Activated CD4-positive, alpha-beta T cell treated with anti-CD3 and anti-CD28 coated beads, Interleukin-2, amount 50 U/mL, for 4 hours (primary cell): Measurements from ENCODE around the gene IQCM.
"Not testable (repeated sequence)": the region's sequence is repeated elsewhere in the genome, so short reads cannot be mapped to it uniquely, and the experiment has no call there.

Source experiments
- DNase-seq, 2 experiments: peaks; one replicate each; pipeline ENCODE4 v3.0.0-alpha.2; 2020

Gene IQCM

GRCh38 chr4:149409555-149409962, 406.1 kb downstream of the IQCM start:
- no peak for DNase-seq

- DNase-seq = no peak
Observed at GRCh38 chr4:149409146-149409545, 406.5 kb downstream of the IQCM start.

- DNase-seq = no peak
Observed at GRCh38 chr4:149404143-149404542, 411.5 kb downstream of the IQCM start.

GRCh38 chr4:149403081-149403480, 412.6 kb downstream of the IQCM start:
- no peak for DNase-seq

GRCh38 chr4:149398993-149399392, 416.6 kb downstream of the IQCM start:
- DNase-seq = no peak

- no peak for DNase-seq
Observed at GRCh38 chr4:149370785-149371420, 444.7 kb downstream of the IQCM start.

- no peak for DNase-seq
Observed at GRCh38 chr4:149370002-149370401, 445.6 kb downstream of the IQCM start.

GRCh38 chr4:149353241-149353640, 462.4 kb downstream of the IQCM start:
- DNase-seq = no peak

- DNase-seq = no peak
Observed at GRCh38 chr4:149349541-149349940, 466.1 kb downstream of the IQCM start.

GRCh38 chr4:149347139-149347538, 468.5 kb downstream of the IQCM start:
- DNase-seq = no peak

GRCh38 chr4:149345424-149345823, 470.2 kb downstream of the IQCM start:
- DNase-seq = no peak

- DNase-seq = no peak
Observed at GRCh38 chr4:149344436-149344835, 471.2 kb downstream of the IQCM start.

GRCh38 chr4:149343614-149344013, 472.0 kb downstream of the IQCM start:
- DNase-seq = no peak

- not testable (repeated sequence) for DNase-seq
Observed at GRCh38 chr4:149341117-149341516, 474.5 kb downstream of the IQCM start.

- DNase-seq = no peak
Observed at GRCh38 chr4:149328161-149328560, 487.5 kb downstream of the IQCM start.

- no peak for DNase-seq
Observed at GRCh38 chr4:149322203-149322602, 493.4 kb downstream of the IQCM start.

- no peak for DNase-seq
Observed at GRCh38 chr4:149321438-149321837, 494.2 kb downstream of the IQCM start.

- no peak for DNase-seq
Observed at GRCh38 chr4:149311076-149311475, 504.6 kb downstream of the IQCM start.

GRCh38 chr4:149306537-149306936, 509.1 kb downstream of the IQCM start:
- DNase-seq = no peak
